HL-60 (cell line): Measurements from ENCODE around the gene SLC25A11.

Source experiments
- DNase-seq, 2 experiments: peaks; one replicate each; pipeline ENCODE4 v3.0.0-alpha.2; 2010 to 2020; ENCODE audit warnings: low read depth in 1 of 2, low spot score in 1 of 2
- H3K27ac ChIP-seq: fragments of 250-450 bp; sonication (Bioruptor Pico); replicated peaks from 2 replicates; pipeline ENCODE4 v1.5.1; 2020; ENCODE audit warnings: mild to moderate bottlenecking, moderate library complexity
- H3K27me3 ChIP-seq: fragments of 250-450 bp; sonication (Bioruptor Pico); 2 replicates; pipeline ENCODE4 v1.5.1; 2021; ENCODE audit warnings: mild to moderate bottlenecking, moderate library complexity; ENCODE audit not compliant: insufficient read depth, poor library complexity, severe bottlenecking
- H3K4me3 ChIP-seq: replicated peaks from 2 replicates; pipeline ENCODE4 v1.5.1; 2011; ENCODE audit warnings: mild to moderate bottlenecking, control low read depth, low read length; ENCODE audit not compliant: insufficient read depth
- CTCF ChIP-seq: IDR thresholded peaks from one replicate; pipeline ENCODE4 v1.5.1; 2011; ENCODE audit warnings: low read length, control low read depth, inconsistent platforms; ENCODE audit not compliant: insufficient read depth
- GABPA ChIP-seq: IDR thresholded peaks from 2 replicates; pipeline ENCODE4 v1.6.1; 2012; ENCODE audit warnings: low read depth
- POLR2AphosphoS5 ChIP-seq: IDR thresholded peaks from 2 replicates; pipeline ENCODE4 v1.6.1; 2012; ENCODE audit warnings: low read depth
- REST ChIP-seq: IDR thresholded peaks from 2 replicates; pipeline ENCODE4 v1.6.1; 2012; ENCODE audit warnings: low read depth; ENCODE audit not compliant: insufficient replicate concordance
- SPI1 ChIP-seq: IDR thresholded peaks from 2 replicates; pipeline ENCODE4 v1.6.1; 2012; ENCODE audit warnings: low read depth, mild to moderate bottlenecking, borderline replicate concordance

SLC25A11 gene

GRCh38 chr17:4970273-4970672, 30.4 kb upstream of the SLC25A11 start:
- DNase-seq: no peak
- Histone ChIP-seq H3K27ac (no peak overlapping the region), H3K4me3 (no peak overlapping the region), H3K27me3 (no peaks in the 10 kb centered on the region)
- no peak for TF ChIP-seq CTCF
- TF ChIP-seq POLR2AphosphoS5: no peak
- no peak for TF ChIP-seq REST
- TF ChIP-seq SPI1: no peak
- no peak for TF ChIP-seq GABPA

- Histone ChIP-seq H3K4me3 (no peak overlapping the region), H3K27ac (peak overlapping the region; percentile 91), H3K27me3 (no peaks in the 10 kb centered on the region)
- no peak for DNase-seq
- TF ChIP-seq CTCF (no peak), REST (peak; percentile 44)
Observed at GRCh38 chr17:4969551-4970173, 29.8 kb upstream of the SLC25A11 start.

GRCh38 chr17:4969047-4969550, 29.3 kb upstream of the SLC25A11 start:
- DNase-seq: peak; percentile 15 to 73

More at GRCh38 chr17:4969047-4969550, 29.3 kb upstream of the SLC25A11 start:
- TF ChIP-seq REST (no peak), POLR2AphosphoS5 (no peak), SPI1 (no peak), GABPA (no peak), CTCF (no peak)
- Histone ChIP-seq H3K27me3 (no peaks in the 10 kb centered on the region), H3K27ac (peak overlapping the region; percentile 91), H3K4me3 (no peak overlapping the region)
